GM12865 (cell line): ENCODE data around the gene LRRC27.

Experiments
- DNase-seq: peaks from one replicate; pipeline ENCODE4 v3.0.0; 2010; ENCODE audit warnings: low read depth
- H3K4me3 ChIP-seq: 2 replicates; pipeline ENCODE4 v1.5.1; 2011; ENCODE audit warnings: mild to moderate bottlenecking, low read depth, low read length, control low read depth
- TF ChIP-seq, protein P1 (sequence below): IDR thresholded peaks from 2 replicates; pipeline ENCODE4 v1.5.1; 2011; ENCODE audit warnings: low read length, control low read depth, low read depth, inconsistent platforms; ENCODE audit not compliant: insufficient read depth; ENCODE audit errors: missing control alignments

The LRRC27 gene

GRCh38 chr10:132319853-132320653 is 11.9 kb upstream of the LRRC27 start:
- 0 out of 2 replicates have a peak overlapping the region, but pooled peaks have one; percentile 5 for H3K4me3 ChIP-seq
- DNase-seq: peak; percentile 84
- TF ChIP-seq, protein P1, sequence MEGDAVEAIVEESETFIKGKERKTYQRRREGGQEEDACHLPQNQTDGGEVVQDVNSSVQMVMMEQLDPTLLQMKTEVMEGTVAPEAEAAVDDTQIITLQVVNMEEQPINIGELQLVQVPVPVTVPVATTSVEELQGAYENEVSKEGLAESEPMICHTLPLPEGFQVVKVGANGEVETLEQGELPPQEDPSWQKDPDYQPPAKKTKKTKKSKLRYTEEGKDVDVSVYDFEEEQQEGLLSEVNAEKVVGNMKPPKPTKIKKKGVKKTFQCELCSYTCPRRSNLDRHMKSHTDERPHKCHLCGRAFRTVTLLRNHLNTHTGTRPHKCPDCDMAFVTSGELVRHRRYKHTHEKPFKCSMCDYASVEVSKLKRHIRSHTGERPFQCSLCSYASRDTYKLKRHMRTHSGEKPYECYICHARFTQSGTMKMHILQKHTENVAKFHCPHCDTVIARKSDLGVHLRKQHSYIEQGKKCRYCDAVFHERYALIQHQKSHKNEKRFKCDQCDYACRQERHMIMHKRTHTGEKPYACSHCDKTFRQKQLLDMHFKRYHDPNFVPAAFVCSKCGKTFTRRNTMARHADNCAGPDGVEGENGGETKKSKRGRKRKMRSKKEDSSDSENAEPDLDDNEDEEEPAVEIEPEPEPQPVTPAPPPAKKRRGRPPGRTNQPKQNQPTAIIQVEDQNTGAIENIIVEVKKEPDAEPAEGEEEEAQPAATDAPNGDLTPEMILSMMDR: no peak

- DNase-seq: no peak
- no peak overlapping the region for H3K4me3 ChIP-seq
- TF ChIP-seq, protein P1: no peak
These were observed 11.1 kb upstream of the LRRC27 start for GRCh38 chr10:132320654-132321469.

- no peak for DNase-seq
- TF ChIP-seq, protein P1: no peak
- H3K4me3 ChIP-seq: no peak overlapping the region
These were observed 10.3 kb upstream of the LRRC27 start for GRCh38 chr10:132321726-132322125.

- H3K4me3 ChIP-seq: no peak overlapping the region
- TF ChIP-seq, protein P1: no peak
- DNase-seq: peak; percentile 51
These were observed 9.4 kb upstream of the LRRC27 start for GRCh38 chr10:132322586-132323048.

DNA sequence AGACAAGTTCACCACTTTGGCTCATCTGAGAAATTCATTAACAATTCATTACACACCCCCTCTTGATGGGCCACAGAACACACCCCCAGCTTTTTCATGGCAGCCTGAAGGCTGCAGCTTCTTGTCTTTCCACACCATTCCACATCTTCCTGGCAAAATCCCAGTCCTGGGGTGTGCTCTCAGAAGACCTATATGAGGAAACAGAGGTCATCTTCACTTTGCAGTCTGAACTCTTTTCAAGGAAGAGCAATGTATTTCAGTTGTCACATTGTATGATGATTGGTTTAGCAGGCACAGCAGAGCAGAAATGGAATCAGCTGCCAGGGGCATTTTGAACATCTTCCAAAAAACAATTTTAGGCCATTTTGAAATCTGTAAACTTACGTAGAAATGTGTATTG is 7.8 kb upstream of the LRRC27 start:
- H3K4me3 ChIP-seq: no peak overlapping the region
- TF ChIP-seq, protein P1: no peak
- DNase-seq: no peak

DNA sequence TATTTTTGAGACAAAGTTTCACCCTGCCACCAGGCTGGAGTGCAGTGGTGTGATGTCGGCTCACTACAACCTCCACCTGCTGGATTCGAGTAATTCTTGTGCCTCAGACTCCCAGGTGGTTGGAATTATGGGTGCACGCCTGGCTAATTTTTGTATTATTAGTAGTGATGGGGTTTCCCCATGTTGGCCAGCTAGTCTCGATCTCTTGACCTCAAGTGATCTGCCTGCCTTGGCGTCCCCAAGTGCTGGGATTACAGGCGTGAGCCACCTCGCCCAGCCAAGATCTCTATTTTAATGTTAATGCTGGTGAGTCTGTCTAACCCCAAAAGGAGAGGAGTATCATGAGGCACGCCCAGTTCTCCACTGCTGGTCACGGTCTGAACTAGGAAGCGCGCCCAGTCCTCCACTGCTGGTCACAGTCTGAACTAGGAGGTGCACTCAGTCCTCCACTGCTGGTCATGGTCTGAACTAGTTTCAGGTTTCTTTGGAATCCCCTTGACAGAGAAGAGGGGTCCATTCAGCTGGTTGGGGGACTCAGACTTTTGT is 5.6 kb upstream of the LRRC27 start:
- TF ChIP-seq, protein P1: no peak
- peak; percentile 72 for DNase-seq
- no peak overlapping the region for H3K4me3 ChIP-seq
